Esophagus muscularis mucosa (tissue), 4 donors: ENCODE results near the gene ANKS1A. TPM values are rescaled to one million over a fixed set of nuclear protein-coding genes. Genes with fewer than 3 reads are reported as not detected.
"Not testable (repeated sequence)": the region's sequence is repeated elsewhere in the genome, so short reads cannot be mapped to it uniquely, and the experiment has no call there.

Experiments used
- DNase-seq: peaks from one replicate; pipeline ENCODE4 v3.0.0-alpha.2; 2017; ENCODE audit errors: extremely low spot score
- H3K27ac ChIP-seq, 4 donors: fragments of 200-600 bp; sonication (generic); replicated peaks in 1 of 4; 1 replicate in 3 of 4; 2 replicates in 1 of 4; pipeline ENCODE4 v1.5.1; 2016 to 2019; ENCODE audit warnings: mild to moderate bottlenecking in 1 of 4
- H3K27me3 ChIP-seq, 4 donors: fragments of 200-600 bp; sonication (generic); one replicate each; pipeline versions ENCODE4 v1.5.1 to v1.6.0; 2016 to 2019
- H3K36me3 ChIP-seq, 4 donors: fragments of 200-600 bp; sonication (generic); one replicate each; pipeline ENCODE4 v1.5.1; 2016 to 2019
- H3K4me1 ChIP-seq, 4 donors: fragments of 200-600 bp; sonication (generic); one replicate each; pipeline ENCODE4 v1.5.1; 2016 to 2019
- H3K4me3 ChIP-seq, 4 donors: fragments of 200-600 bp; sonication (generic); 1 replicate in 2 of 4; 2 replicates in 2 of 4; pipeline ENCODE4 v1.5.1; 2016 to 2019; ENCODE audit warnings: mild to moderate bottlenecking in 4 of 4, moderate library complexity in 1 of 4
- H3K9me3 ChIP-seq, 4 donors: fragments of 200-600 bp; sonication (generic); 1 replicate in 3 of 4; 2 replicates in 1 of 4; pipeline ENCODE4 v1.5.1; 2016 to 2019
- EP300 ChIP-seq: sonication (generic); formaldehyde crosslinking; IDR thresholded peaks from one replicate; pipeline ENCODE4 v1.6.1; 2017; ENCODE audit warnings: antibody characterized with exemption
- POLR2A ChIP-seq: fragments of 450-650 bp; IDR thresholded peaks from one replicate; pipeline ENCODE4 v1.6.1; 2017; ENCODE audit warnings: antibody characterized with exemption, moderate library complexity, mild to moderate bottlenecking, low read depth
- POLR2AphosphoS5 ChIP-seq, 2 donors: sonication (generic); formaldehyde crosslinking; IDR thresholded peaks; one replicate each; pipeline ENCODE4 v1.6.1; 2017; ENCODE audit warnings: antibody characterized with exemption in 2 of 2
- WGBS: methylation state at CpG from one replicate; pipeline ENCODE4 v1.1.5; 2018; 5-methylcytosine and 5-hydroxymethylcytosine counted together
- intact Hi-C: fragments of 100-400 bp; cut with DNase I; formaldehyde crosslinking; loops from one replicate; pipeline ENCODE4 v1.15.1; 2023
- total RNA-seq, 4 donors: library from RNA; depleted of rRNA; stranded (reverse); fragments of >200 nt; gene quantifications; one replicate each; pipeline versions ENCODE4 v1.1.0 to v1.2.1, GENCODE V29; 2016
- TF ChIP-seq, protein P1 (sequence below), 3 experiments: fragments of 200-600 bp in 2 of 3; fragments of 450-650 bp in 1 of 3; sonication (generic) in 2 of 3; IDR thresholded peaks; one replicate each; pipeline ENCODE4 v1.5.1; 2017 to 2019; ENCODE audit warnings: antibody characterized with exemption in 3 of 3, mild to moderate bottlenecking in 2 of 3, moderate library complexity in 1 of 3

The ANKS1A gene
- total RNA-seq, 4 donors from 2014 or later, result 68.3 to 132 (median 98.7) TPM

DNA sequence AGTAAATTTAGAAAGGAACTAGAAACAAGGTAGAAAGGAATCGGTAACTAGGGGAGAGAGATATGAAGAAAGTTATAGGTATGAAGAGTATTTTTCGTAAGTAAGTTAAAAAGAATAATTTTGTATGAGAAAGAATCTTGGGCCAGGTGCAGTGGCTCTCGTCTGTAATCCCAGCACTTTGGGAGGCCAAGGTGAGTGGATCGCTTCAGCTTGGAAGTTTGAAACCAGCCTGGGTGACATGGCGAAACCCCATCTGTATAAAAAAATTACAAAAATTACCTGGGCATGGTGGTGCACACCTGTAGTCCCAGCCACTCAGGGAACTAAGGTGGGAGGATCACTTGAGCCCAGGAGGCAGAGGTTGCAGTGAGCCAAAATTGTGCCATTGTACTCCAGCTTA, 210.1 kb downstream of the ANKS1A start:
- TF ChIP-seq EP300 (no peak), POLR2A (no peak), POLR2AphosphoS5 (IDR thresholded peaks at IDR 0.05) (no peak)
- TF ChIP-seq, protein P1, sequence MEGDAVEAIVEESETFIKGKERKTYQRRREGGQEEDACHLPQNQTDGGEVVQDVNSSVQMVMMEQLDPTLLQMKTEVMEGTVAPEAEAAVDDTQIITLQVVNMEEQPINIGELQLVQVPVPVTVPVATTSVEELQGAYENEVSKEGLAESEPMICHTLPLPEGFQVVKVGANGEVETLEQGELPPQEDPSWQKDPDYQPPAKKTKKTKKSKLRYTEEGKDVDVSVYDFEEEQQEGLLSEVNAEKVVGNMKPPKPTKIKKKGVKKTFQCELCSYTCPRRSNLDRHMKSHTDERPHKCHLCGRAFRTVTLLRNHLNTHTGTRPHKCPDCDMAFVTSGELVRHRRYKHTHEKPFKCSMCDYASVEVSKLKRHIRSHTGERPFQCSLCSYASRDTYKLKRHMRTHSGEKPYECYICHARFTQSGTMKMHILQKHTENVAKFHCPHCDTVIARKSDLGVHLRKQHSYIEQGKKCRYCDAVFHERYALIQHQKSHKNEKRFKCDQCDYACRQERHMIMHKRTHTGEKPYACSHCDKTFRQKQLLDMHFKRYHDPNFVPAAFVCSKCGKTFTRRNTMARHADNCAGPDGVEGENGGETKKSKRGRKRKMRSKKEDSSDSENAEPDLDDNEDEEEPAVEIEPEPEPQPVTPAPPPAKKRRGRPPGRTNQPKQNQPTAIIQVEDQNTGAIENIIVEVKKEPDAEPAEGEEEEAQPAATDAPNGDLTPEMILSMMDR (IDR thresholded peaks at IDR 0.05), result no peak
- no peak overlapping the region for H3K4me3 ChIP-seq
- H3K36me3 ChIP-seq, result no peaks in the 10 kb centered on the region
- H3K27ac ChIP-seq, result no peak overlapping the region
- intact Hi-C loops, result no loop called here
- peaks cover 9 to 24% (median 19%) of the 10 kb centered on the region in 4 donors for H3K4me1 ChIP-seq
- DNase-seq, result no peak
- no peaks in the 10 kb centered on the region for H3K9me3 ChIP-seq
- no peaks in the 10 kb centered on the region for H3K27me3 ChIP-seq
- WGBS, result 94% methylated on average over 5 of the region's 5 CpGs

DNA sequence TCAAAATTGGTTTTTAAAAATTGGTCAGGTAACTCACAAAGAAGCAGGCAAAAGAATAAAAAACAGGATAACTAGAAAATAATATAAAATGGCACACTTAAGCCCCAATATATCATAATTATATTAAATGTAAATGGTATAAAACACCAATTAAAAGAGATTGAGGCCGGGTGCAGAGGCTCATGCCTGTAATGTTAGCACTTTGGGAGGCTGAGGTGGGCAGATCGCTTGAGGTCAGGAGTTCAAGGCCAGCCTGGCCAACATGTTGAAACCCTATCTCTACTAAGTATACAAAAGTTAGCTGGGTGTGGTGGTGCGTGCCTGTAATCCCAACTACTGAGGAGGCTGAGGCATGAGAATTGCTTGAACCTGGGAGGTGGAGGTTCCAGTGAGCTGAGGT, 216.0 kb downstream of the ANKS1A start:
- Histone ChIP-seq H3K4me3 (no peak overlapping the region), H3K27ac (no peak overlapping the region), H3K27me3 (no peaks in the 10 kb centered on the region), H3K36me3 (no peaks in the 10 kb centered on the region), H3K9me3 (peaks cover 0 to 8% (median 3%) of the 10 kb centered on the region in 4 donors), H3K4me1 (no peaks in the 10 kb centered on the region)
- DNase-seq, result no peak
- intact Hi-C loops, result no loop called here
- WGBS, result 91% methylated on average over 3 of the region's 3 CpGs
- TF ChIP-seq, protein P1 (IDR thresholded peaks at IDR 0.05), result no peak
- TF ChIP-seq EP300 (no peak), POLR2A (no peak), POLR2AphosphoS5 (IDR thresholded peaks at IDR 0.05) (no peak)

DNA sequence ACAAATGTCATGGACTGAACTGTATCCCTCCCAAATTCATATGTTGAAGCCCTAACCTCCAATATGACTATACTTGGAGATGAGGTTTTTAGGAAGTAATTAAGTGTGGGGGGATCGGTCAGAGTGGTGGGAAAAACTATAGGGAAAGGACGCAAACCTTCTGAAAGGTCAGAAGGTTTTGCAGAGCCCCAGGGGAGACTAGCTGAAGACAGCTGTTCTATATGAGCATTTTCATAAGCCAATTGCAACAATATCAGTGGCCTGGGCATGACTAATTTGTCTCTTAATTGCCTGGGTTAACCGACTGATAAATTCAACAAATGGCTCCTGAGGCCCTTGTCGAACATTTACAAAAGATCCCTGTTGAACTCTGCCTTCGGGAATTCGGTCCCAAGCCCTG, 217.0 kb downstream of the ANKS1A start:
- intact Hi-C loops, H3K4me1 ChIP-seq, H3K27me3 ChIP-seq, DNase-seq, H3K27ac ChIP-seq, H3K9me3 ChIP-seq, H3K4me3 ChIP-seq, H3K36me3 ChIP-seq: not testable (repeated sequence)
- 90% methylated on average over 6 of the region's 6 CpGs for WGBS

DNA sequence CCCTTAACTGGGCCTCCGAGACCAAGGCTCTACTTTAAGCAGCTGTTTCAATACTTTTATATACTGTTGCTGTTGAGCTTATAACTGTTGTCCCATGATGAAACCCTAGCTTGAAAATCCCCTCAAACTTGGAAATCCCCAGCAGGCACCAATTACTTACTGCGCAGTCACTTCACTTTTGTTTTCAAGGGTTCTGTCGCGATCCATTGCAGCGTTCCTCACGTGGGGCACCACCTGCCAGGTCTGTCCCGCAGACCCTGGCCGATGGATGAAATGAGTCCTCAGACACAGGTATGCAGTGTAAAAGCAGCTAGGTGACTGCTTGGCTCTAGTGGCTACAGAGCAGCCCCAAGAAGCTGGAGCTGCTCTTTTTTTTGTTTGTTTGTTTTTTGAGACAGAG, 218.2 kb downstream of the ANKS1A start:
- intact Hi-C loops, result not testable (repeated sequence)
- WGBS, result 85% methylated on average over 8 of the region's 8 CpGs

DNA sequence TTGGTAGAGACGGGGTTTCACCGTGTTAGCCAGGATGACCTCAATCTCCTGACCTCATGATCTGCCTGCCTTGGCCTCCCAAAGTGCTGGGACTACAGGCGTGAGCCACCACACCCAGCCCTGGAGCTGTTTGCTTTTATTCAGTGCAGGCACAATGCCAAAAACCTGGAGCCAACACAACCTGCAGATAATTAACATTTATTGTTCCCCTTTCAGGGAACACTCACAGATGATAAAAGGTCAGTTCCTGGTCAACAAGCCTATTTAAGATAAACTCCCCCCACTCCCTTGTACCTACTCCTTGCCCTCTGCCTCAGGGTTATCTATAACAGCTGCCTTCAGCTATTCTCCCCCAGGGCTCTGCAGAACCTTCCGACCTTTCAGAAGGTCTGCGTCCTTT, 218.7 kb downstream of the ANKS1A start:
- H3K27me3 ChIP-seq, H3K36me3 ChIP-seq, H3K9me3 ChIP-seq, H3K4me3 ChIP-seq, intact Hi-C loops, H3K27ac ChIP-seq, DNase-seq, H3K4me1 ChIP-seq: not testable (repeated sequence)
- WGBS, result 70% methylated on average over 5 of the region's 5 CpGs

More for the DNA sequence above, 218.2 kb downstream of the ANKS1A start:
- H3K4me3 ChIP-seq, H3K4me1 ChIP-seq, H3K27me3 ChIP-seq, DNase-seq, H3K9me3 ChIP-seq, H3K27ac ChIP-seq, H3K36me3 ChIP-seq: not testable (repeated sequence)

DNA sequence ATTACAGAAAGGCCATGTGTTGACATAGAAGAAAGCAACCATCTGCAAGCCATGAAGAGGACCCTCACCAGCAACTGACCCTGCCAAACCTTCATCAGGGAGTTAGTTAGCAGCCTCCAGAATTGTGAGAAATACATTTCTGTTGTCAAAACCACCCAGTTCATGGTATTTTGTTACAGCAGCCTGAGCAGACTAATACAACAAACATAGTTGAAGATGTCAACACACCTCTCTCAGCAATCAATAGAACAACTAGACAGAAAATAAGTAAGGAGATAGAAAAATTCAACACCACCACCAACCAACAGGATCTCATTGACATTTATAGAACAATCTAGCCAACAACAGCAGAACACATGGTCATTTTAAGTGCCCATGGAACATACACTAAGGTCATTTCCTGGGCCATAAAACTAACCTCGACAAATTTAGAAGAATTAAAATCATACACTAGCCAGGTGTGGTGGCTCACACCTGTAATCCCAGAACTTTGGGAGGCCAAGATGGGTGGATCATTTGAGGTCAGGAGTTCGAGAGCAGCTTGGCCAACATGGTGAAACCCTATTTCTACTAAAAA, 219.3 kb downstream of the ANKS1A start:
- no peak overlapping the region for H3K4me3 ChIP-seq
- H3K4me1 ChIP-seq, result no peaks in the 10 kb centered on the region
- no peaks in the 10 kb centered on the region for H3K36me3 ChIP-seq
- H3K9me3 ChIP-seq, result peaks cover 0 to 8% (median 3%) of the 10 kb centered on the region in 4 donors
- intact Hi-C loops, result no loop called here
- DNase-seq, result no peak
- WGBS, result 95% methylated on average over 2 of the region's 2 CpGs
- TF ChIP-seq EP300 (no peak), POLR2A (no peak), POLR2AphosphoS5 (IDR thresholded peaks at IDR 0.05) (no peak)
- TF ChIP-seq, protein P1 (IDR thresholded peaks at IDR 0.05), result no peak
- no peak overlapping the region for H3K27ac ChIP-seq
- no peaks in the 10 kb centered on the region for H3K27me3 ChIP-seq
